ENCODE measurements around the gene PTBP1. TPM values are rescaled to one million over a fixed set of nuclear protein-coding genes. Genes with fewer than 3 reads are reported as not detected.
"Not testable (repeated sequence)": the region's sequence is repeated elsewhere in the genome, so short reads cannot be mapped to it uniquely, and the experiment has no call there.

The PTBP1 gene
- polyA plus RNA-seq, 1 donor from 2014 or later = 27.3 TPM

- Histone ChIP-seq H3K79me2 (replicated peaks; ENCODE audit: insufficient read depth, low read length) (no peaks in the 10 kb centered on the region), H3K4me2 (ENCODE audit: low read length) (no peak overlapping the region), H3K27me3 (ENCODE audit: insufficient read depth, low read depth, low read length) (peaks cover 15% of the 10 kb centered on the region), H3K9me3 (ENCODE audit: low read length) (no peaks in the 10 kb centered on the region), H3K4me3 (ENCODE audit: low read length) (no peak overlapping the region), H2AFZ (ENCODE audit: low read depth, low read length) (no peak overlapping the region), H3K27ac (ENCODE audit: low read length) (no peak overlapping the region), H3K9me2 (ENCODE audit: insufficient read depth, low read length) (no peaks in the 10 kb centered on the region), H3K36me3 (ENCODE audit: insufficient read depth, low read length) (no peaks in the 10 kb centered on the region), H4K20me1 (ENCODE audit: insufficient read depth) (no peaks in the 10 kb centered on the region), H3K9ac (ENCODE audit: low read length) (no peak overlapping the region), H3F3A (ENCODE audit: insufficient read depth, low read length, poor library complexity, severe bottlenecking) (no peaks in the 10 kb centered on the region)
- no peak for TF ChIP-seq CTCF (IDR thresholded peaks at IDR 0.05; ENCODE audit: poor library complexity, severe bottlenecking)
- no peak for TF ChIP-seq RAD21 (conservative IDR thresholded peaks at IDR 0.05)
- TF ChIP-seq SMC3 (conservative IDR thresholded peaks at IDR 0.05; ENCODE audit: poor library complexity) = no peak
- no peak for TF ChIP-seq EP300 (conservative IDR thresholded peaks at IDR 0.05; ENCODE audit: poor library complexity, severe bottlenecking)
- no peak for TF ChIP-seq POLR2AphosphoS5 (IDR thresholded peaks at IDR 0.05)
- no peak for TF ChIP-seq TAF1 (IDR thresholded peaks at IDR 0.05; ENCODE audit: low read depth)
- no peak for TF ChIP-seq MXI1 (conservative IDR thresholded peaks at IDR 0.05; ENCODE audit: poor library complexity, severe bottlenecking)
- no peak for TF ChIP-seq EZH2 (IDR thresholded peaks at IDR 0.05; ENCODE audit: borderline replicate concordance, insufficient read depth, low read length, poor library complexity, severe bottlenecking)
- no peak for TF ChIP-seq REST (IDR thresholded peaks at IDR 0.05; ENCODE audit: borderline replicate concordance)
Observed at GRCh38 chr19:845707-846521, 48.7 kb downstream of the PTBP1 start.

GRCh38 chr19:848386-848921 lies 51.2 kb downstream of the PTBP1 start:
- no peaks in the 10 kb centered on the region for H3F3A ChIP-seq (ENCODE audit: insufficient read depth, low read length, poor library complexity, severe bottlenecking)
- H3K4me2 ChIP-seq (ENCODE audit: low read length) = no peak overlapping the region
- no peaks in the 10 kb centered on the region for H3K9me2 ChIP-seq (ENCODE audit: insufficient read depth, low read length)
- no peaks in the 10 kb centered on the region for H3K36me3 ChIP-seq (ENCODE audit: insufficient read depth, low read length)
- H3K9ac ChIP-seq (ENCODE audit: low read length) = no peak overlapping the region
- TF ChIP-seq TAF1 (IDR thresholded peaks at IDR 0.05; ENCODE audit: low read depth) (no peak), EZH2 (IDR thresholded peaks at IDR 0.05; ENCODE audit: borderline replicate concordance, insufficient read depth, low read length, poor library complexity, severe bottlenecking) (no peak), REST (IDR thresholded peaks at IDR 0.05; ENCODE audit: borderline replicate concordance) (no peak), EP300 (conservative IDR thresholded peaks at IDR 0.05; ENCODE audit: poor library complexity, severe bottlenecking) (no peak), MXI1 (conservative IDR thresholded peaks at IDR 0.05; ENCODE audit: poor library complexity, severe bottlenecking) (no peak), SMC3 (conservative IDR thresholded peaks at IDR 0.05; ENCODE audit: poor library complexity) (no peak), CTCF (IDR thresholded peaks at IDR 0.05; ENCODE audit: poor library complexity, severe bottlenecking) (no peak), POLR2AphosphoS5 (IDR thresholded peaks at IDR 0.05) (no peak), RAD21 (conservative IDR thresholded peaks at IDR 0.05) (no peak)
- H3K27me3 ChIP-seq (ENCODE audit: insufficient read depth, low read depth, low read length) = peaks cover 5% of the 10 kb centered on the region
- no peaks in the 10 kb centered on the region for H3K79me2 ChIP-seq (replicated peaks; ENCODE audit: insufficient read depth, low read length)
- H3K4me3 ChIP-seq (ENCODE audit: low read length) = no peak overlapping the region
- H3K27ac ChIP-seq (ENCODE audit: low read length) = no peak overlapping the region
- H2AFZ ChIP-seq (ENCODE audit: low read depth, low read length) = no peak overlapping the region
- no peaks in the 10 kb centered on the region for H3K9me3 ChIP-seq (ENCODE audit: low read length)
- H4K20me1 ChIP-seq (ENCODE audit: insufficient read depth) = no peaks in the 10 kb centered on the region

- H3K79me2 ChIP-seq (replicated peaks; ENCODE audit: insufficient read depth, low read length); H3F3A ChIP-seq (ENCODE audit: insufficient read depth, low read length, poor library complexity, severe bottlenecking); H3K36me3 ChIP-seq (ENCODE audit: insufficient read depth, low read length); H3K27ac ChIP-seq (ENCODE audit: low read length); H2AFZ ChIP-seq (ENCODE audit: low read depth, low read length); H3K4me3 ChIP-seq (ENCODE audit: low read length); H4K20me1 ChIP-seq (ENCODE audit: insufficient read depth); H3K9me2 ChIP-seq (ENCODE audit: insufficient read depth, low read length); H3K9ac ChIP-seq (ENCODE audit: low read length); H3K9me3 ChIP-seq (ENCODE audit: low read length); H3K27me3 ChIP-seq (ENCODE audit: insufficient read depth, low read depth, low read length); H3K4me2 ChIP-seq (ENCODE audit: low read length): not testable (repeated sequence)
Observed at GRCh38 chr19:849195-849594, 51.9 kb downstream of the PTBP1 start.
